Measurements from ENCODE around the gene KRTAP4-4. TPM values are rescaled to one million over a fixed set of nuclear protein-coding genes. Genes with fewer than 3 reads are reported as not detected.

The KRTAP4-4 gene
- total and polyA plus RNA-seq, 10 of the 15 experiments (the other 5 are each of a cell fraction or from before 2014, with no cell fraction given) = not detected

DNA sequence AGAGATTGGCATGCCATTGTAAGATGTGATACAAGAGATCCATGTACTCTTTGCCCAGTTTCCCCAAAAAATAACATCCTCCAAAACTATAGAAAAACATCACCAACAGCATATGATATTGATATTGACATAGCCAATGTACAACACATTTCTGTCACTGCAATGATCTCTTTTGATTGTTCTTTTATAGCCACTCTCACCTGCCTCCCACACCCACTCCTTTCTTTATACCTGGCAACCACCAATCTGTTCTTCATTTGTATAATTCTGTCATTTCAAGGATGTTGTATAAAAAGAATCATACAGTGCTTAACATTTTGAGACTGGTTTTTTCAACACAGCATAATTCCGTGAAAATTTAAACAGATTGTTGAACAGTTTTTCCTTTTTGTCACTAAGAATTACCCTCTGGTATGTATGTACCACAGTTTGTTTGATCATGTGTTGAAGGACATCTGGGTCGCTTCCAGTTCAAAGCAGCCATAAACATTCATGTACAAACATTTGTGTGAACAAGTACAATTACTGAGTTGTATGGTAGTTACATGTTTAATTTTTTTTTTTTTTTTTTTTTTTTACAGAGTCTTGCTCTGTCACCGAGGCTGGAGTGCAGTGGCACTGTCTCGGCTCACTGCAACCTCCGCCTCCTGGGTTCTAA is 39.0 kb upstream of the KRTAP4-4 start:
- Histone ChIP-seq H2AFZ (ENCODE audit: control insufficient read depth, low read depth, low read length) (no peak overlapping the region), H3K4me1 (ENCODE audit: control insufficient read depth, insufficient read depth, low read length) (no peaks in the 10 kb centered on the region), H3K27me3 (replicated peaks in 1 of 2; ENCODE audit: control insufficient read depth in 2 of 2, insufficient read depth in 2 of 2, low read length in 1 of 2) (no peaks in the 10 kb centered on the region), H3K9ac (ENCODE audit: control insufficient read depth, insufficient read depth, low read length) (no peak overlapping the region), H4K20me1 (ENCODE audit: control insufficient read depth, insufficient read depth) (no peaks in the 10 kb centered on the region), H3K9me3 (replicated peaks; ENCODE audit: control insufficient read depth, insufficient read depth, low read length) (no peaks in the 10 kb centered on the region), H3K4me3 (no peak overlapping the region), H3K4me2 (ENCODE audit: control insufficient read depth, insufficient read depth) (no peak overlapping the region), H3K27ac (ENCODE audit: control insufficient read depth, insufficient read depth) (no peak overlapping the region), H3K79me2 (ENCODE audit: control insufficient read depth, insufficient read depth, low read length) (no peaks in the 10 kb centered on the region), H3K36me3 (ENCODE audit: control insufficient read depth in 2 of 2, insufficient read depth in 2 of 2, low read length in 1 of 2) (no peaks in the 10 kb centered on the region)
- WGBS (ENCODE audit: insufficient coverage, insufficient replicate concordance, low lambda C conversion rate, missing lambda C conversion rate) = 47% methylated on average over 4 of the region's 5 CpGs
- intact Hi-C loops (cut with micrococcal nuclease; ENCODE audit: unreplicated experiment) = no loop called here
- TF ChIP-seq, protein P1, sequence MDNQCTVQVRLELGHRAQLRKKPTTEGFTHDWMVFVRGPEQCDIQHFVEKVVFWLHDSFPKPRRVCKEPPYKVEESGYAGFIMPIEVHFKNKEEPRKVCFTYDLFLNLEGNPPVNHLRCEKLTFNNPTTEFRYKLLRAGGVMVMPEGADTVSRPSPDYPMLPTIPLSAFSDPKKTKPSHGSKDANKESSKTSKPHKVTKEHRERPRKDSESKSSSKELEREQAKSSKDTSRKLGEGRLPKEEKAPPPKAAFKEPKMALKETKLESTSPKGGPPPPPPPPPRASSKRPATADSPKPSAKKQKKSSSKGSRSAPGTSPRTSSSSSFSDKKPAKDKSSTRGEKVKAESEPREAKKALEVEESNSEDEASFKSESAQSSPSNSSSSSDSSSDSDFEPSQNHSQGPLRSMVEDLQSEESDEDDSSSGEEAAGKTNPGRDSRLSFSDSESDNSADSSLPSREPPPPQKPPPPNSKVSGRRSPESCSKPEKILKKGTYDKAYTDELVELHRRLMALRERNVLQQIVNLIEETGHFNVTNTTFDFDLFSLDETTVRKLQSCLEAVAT (IDR thresholded peaks at IDR 0.05) = no peak
- TF ChIP-seq POU2F2 (IDR thresholded peaks at IDR 0.05; ENCODE audit: borderline replicate concordance, low read depth, low read length) = no peak
- no peak for TF ChIP-seq MTA3 (IDR thresholded peaks at IDR 0.05; ENCODE audit: borderline replicate concordance, low read length)
- no peak for TF ChIP-seq RUNX3 (IDR thresholded peaks at IDR 0.05; ENCODE audit: low read length)
- no peak for TF ChIP-seq SREBF2 (IDR thresholded peaks at IDR 0.05; ENCODE audit: low read length)
- TF ChIP-seq, protein P2, sequence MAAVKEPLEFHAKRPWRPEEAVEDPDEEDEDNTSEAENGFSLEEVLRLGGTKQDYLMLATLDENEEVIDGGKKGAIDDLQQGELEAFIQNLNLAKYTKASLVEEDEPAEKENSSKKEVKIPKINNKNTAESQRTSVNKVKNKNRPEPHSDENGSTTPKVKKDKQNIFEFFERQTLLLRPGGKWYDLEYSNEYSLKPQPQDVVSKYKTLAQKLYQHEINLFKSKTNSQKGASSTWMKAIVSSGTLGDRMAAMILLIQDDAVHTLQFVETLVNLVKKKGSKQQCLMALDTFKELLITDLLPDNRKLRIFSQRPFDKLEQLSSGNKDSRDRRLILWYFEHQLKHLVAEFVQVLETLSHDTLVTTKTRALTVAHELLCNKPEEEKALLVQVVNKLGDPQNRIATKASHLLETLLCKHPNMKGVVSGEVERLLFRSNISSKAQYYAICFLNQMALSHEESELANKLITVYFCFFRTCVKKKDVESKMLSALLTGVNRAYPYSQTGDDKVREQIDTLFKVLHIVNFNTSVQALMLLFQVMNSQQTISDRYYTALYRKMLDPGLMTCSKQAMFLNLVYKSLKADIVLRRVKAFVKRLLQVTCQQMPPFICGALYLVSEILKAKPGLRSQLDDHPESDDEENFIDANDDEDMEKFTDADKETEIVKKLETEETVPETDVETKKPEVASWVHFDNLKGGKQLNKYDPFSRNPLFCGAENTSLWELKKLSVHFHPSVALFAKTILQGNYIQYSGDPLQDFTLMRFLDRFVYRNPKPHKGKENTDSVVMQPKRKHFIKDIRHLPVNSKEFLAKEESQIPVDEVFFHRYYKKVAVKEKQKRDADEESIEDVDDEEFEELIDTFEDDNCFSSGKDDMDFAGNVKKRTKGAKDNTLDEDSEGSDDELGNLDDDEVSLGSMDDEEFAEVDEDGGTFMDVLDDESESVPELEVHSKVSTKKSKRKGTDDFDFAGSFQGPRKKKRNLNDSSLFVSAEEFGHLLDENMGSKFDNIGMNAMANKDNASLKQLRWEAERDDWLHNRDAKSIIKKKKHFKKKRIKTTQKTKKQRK (IDR thresholded peaks at IDR 0.05; ENCODE audit: low read depth, low read length) = no peak
- no peak for TF ChIP-seq POLR2AphosphoS5 (IDR thresholded peaks at IDR 0.05; ENCODE audit: low read length)
- no peak for TF ChIP-seq JUNB (IDR thresholded peaks at IDR 0.05)
- in situ Hi-C loops (cut with MboI) = no loop called here
- ATAC-seq (no peak), DNase-seq (ENCODE audit: low read depth, low spot score) (no peak), FAIRE-seq (no peak)
- ChIA-PET SMC1A (ENCODE audit: uncharacterized antibody, unreplicated experiment) (no interaction called here), RAD21 (ENCODE audit: unreplicated experiment) (no interaction called here), CTCF (no interaction called here), POLR2A (no interaction called here)
- no TSS peak for BruUV-seq (replicated peaks)
